HepG2 (cell line): ENCODE results near the gene C1orf35. TPM values are rescaled to one million over a fixed set of nuclear protein-coding genes. Genes with fewer than 3 reads are reported as not detected.
A peak's percentile ranks its signal among the peaks of the same experiment; 100 is the strongest.

Experiments
- BRD4 ChIP-seq: sonication (generic); formaldehyde crosslinking; IDR thresholded peaks from 2 replicates; pipeline ENCODE4 v1.4.0; 2020; ENCODE audit warnings: missing genetic modification reagents
- ETV5 ChIP-seq: IDR thresholded peaks from 2 replicates; pipeline ENCODE4 v1.6.1; 2018; ENCODE audit warnings: missing biosample characterization, missing genetic modification reagents, inconsistent platforms, borderline replicate concordance
- GRHL1 ChIP-seq: sonication (generic); formaldehyde crosslinking; conservative IDR thresholded peaks from 2 replicates; pipeline ENCODE4 v1.8.0; 2022; ENCODE audit warnings: missing genetic modification reagents
- MAFG ChIP-seq: sonication (generic); formaldehyde crosslinking; IDR thresholded peaks from 2 replicates; pipeline ENCODE4 v1.5.1; 2020; ENCODE audit warnings: mild to moderate bottlenecking, missing genetic modification reagents
- MBD4 ChIP-seq: IDR thresholded peaks from 2 replicates; pipeline ENCODE4 v1.6.1; 2012; ENCODE audit warnings: low read length, inconsistent platforms, borderline replicate concordance
- NFYB ChIP-seq: sonication (generic); formaldehyde crosslinking; IDR thresholded peaks from 2 replicates; pipeline ENCODE4 v1.4.0; 2020; ENCODE audit warnings: missing genetic modification reagents
- RBM22 ChIP-seq: fragments of 200-400 bp; formaldehyde crosslinking; optimal IDR thresholded peaks from 2 replicates; pipeline ENCODE3; 2017; ENCODE audit warnings: mild to moderate bottlenecking, low read length, moderate library complexity
- RELA ChIP-seq: sonication (generic); formaldehyde crosslinking; IDR thresholded peaks from 2 replicates; pipeline ENCODE4 v1.4.0; 2020; ENCODE audit warnings: missing genetic modification reagents
- SMYD3 ChIP-seq: sonication (generic); formaldehyde crosslinking; IDR thresholded peaks from 2 replicates; pipeline ENCODE4 v1.8.1; 2023; ENCODE audit warnings: mild to moderate bottlenecking, missing genetic modification reagents
- SOX13 ChIP-seq, 3 experiments: fragments of 450-650 bp in 1 of 3; sonication (generic) in 1 of 3; formaldehyde crosslinking in 1 of 3; IDR thresholded peaks in 2 of 3; conservative IDR thresholded peaks in 1 of 3; 2 replicates each; pipeline versions ENCODE4 v1.5.0 to v1.6.1; 2016 to 2020; ENCODE audit warnings: antibody characterized with exemption in 1 of 3, mild to moderate bottlenecking in 1 of 3, missing compliant biosample characterization in 1 of 3, missing genetic modification reagents in 1 of 3, moderate library complexity in 1 of 3
- TEAD2 ChIP-seq: sonication (generic); formaldehyde crosslinking; IDR thresholded peaks from 2 replicates; pipeline ENCODE4 v1.9.0; 2021; ENCODE audit warnings: missing genetic modification reagents
- THAP11 ChIP-seq: IDR thresholded peaks from 2 replicates; pipeline ENCODE4 v1.6.1; 2016; ENCODE audit warnings: missing biosample characterization, missing genetic modification reagents
- ZNF225 ChIP-seq: sonication (generic); formaldehyde crosslinking; IDR thresholded peaks from 2 replicates; pipeline ENCODE4 v1.4.0; 2020; ENCODE audit warnings: mild to moderate bottlenecking, missing genetic modification reagents
- ZNF275 ChIP-seq: sonication (generic); formaldehyde crosslinking; IDR thresholded peaks from 2 replicates; pipeline ENCODE4 v1.8.0; 2022; ENCODE audit warnings: missing genetic modification reagents, mild to moderate bottlenecking, inconsistent platforms, borderline replicate concordance
- ZNF276 ChIP-seq: sonication (generic); formaldehyde crosslinking; IDR thresholded peaks from 2 replicates; pipeline ENCODE4 v1.4.0; 2020; ENCODE audit warnings: mild to moderate bottlenecking, low read depth, missing genetic modification reagents
- ZNF430 ChIP-seq: sonication (generic); formaldehyde crosslinking; IDR thresholded peaks from 2 replicates; pipeline ENCODE4 v1.9.0; 2021; ENCODE audit warnings: mild to moderate bottlenecking, missing genetic modification reagents
- ZNF503 ChIP-seq: sonication (generic); formaldehyde crosslinking; IDR thresholded peaks from 2 replicates; pipeline ENCODE4 v1.4.0; 2020; ENCODE audit warnings: missing genetic modification reagents
- ZNF512 ChIP-seq: sonication (generic); formaldehyde crosslinking; IDR thresholded peaks from 2 replicates; pipeline ENCODE4 v1.4.0; 2020; ENCODE audit warnings: mild to moderate bottlenecking, missing genetic modification reagents
- ZNF598 ChIP-seq: sonication (generic); formaldehyde crosslinking; IDR thresholded peaks from 2 replicates; pipeline ENCODE4 v1.5.1; 2020; ENCODE audit warnings: mild to moderate bottlenecking, missing genetic modification reagents, borderline replicate concordance
- ZNF878 ChIP-seq: sonication (generic); formaldehyde crosslinking; IDR thresholded peaks from 2 replicates; pipeline ENCODE4 v1.8.1; 2023; ENCODE audit warnings: mild to moderate bottlenecking, missing genetic modification reagents, moderate library complexity
- polyA plus RNA-seq, 8 experiments: library from polyadenylated mRNA; depleted of rRNA in 3 of 8; stranded (reverse) in 7 of 8; unstranded in 1 of 8; fragments of >200 nt; fragmentation: Illumina TruSeq in 4 of 8; extraction: Trizol in 4 of 8; gene quantifications; 2 replicates each; pipeline versions ENCODE4 v1.2.1 to v1.2.3, GENCODE V29; 2011 to 2016; ENCODE audit warnings: low read depth in 4 of 8, missing spikeins in 1 of 8, mixed read lengths in 1 of 8; ENCODE audit not compliant: insufficient read depth in 1 of 8
- total RNA-seq, 5 experiments: library from RNA; depleted of rRNA; stranded (reverse); fragments of >200 nt; fragmentation: Illumina TruSeq; extraction: Trizol; gene quantifications; 2 replicates each; pipeline ENCODE4 v1.2.3, GENCODE V29; 2016; ENCODE audit warnings: low read depth in 1 of 5

The C1orf35 gene
- total and polyA plus RNA-seq, 2 of the 13 experiments (the other 11 are each of a cell fraction or from before 2014, with no cell fraction given), result 8.1 to 19.3 TPM

GRCh38 chr1:228109073-228109961 lies 6.2 kb upstream of the C1orf35 start, which contains the start of gene MRPL55 (continued):
- TF ChIP-seq ZNF275 (CRISPR knock-in tag) (no peak; the same call in 1 of the 2 replicates), BRD4 (CRISPR knock-in tag) (0 out of 2 replicates have a peak, but pooled peaks have one; percentile 69), ZNF503 (no peak), THAP11 (CRISPR knock-in tag) (peak; percentile 94), ZNF878 (CRISPR knock-in tag) (peak; percentile 67; the same call in 1 of the 2 replicates), MBD4 (no peak), GRHL1 (CRISPR knock-in tag) (no peak), ZNF225 (CRISPR knock-in tag) (peak; percentile 78), RELA (CRISPR knock-in tag) (no peak; the same call in 1 of the 2 replicates), ZNF430 (CRISPR knock-in tag) (peak; percentile 84), RBM22 (no peak), ZNF512 (CRISPR knock-in tag) (no peak; the same call in 1 of the 2 replicates), ETV5 (CRISPR knock-in tag) (peak; percentile 17; the same call in 1 of the 2 replicates), NFYB (CRISPR knock-in tag) (peak; percentile 60), ZNF276 (CRISPR knock-in tag) (no peak), TEAD2 (no peak), SMYD3 (CRISPR knock-in tag) (peak; percentile 70; the same call in 1 of the 2 replicates), ZNF598 (CRISPR knock-in tag) (0 out of 2 replicates have a peak, but pooled peaks have one; percentile 63), SOX13 (IDR thresholded peaks at IDR 0.05) (no peak), SOX13 (CRISPR knock-in tag; conservative IDR thresholded peaks at IDR 0.05 in 1 of 2, IDR thresholded peaks at IDR 0.05 in 1 of 2) (peak in 1 of 2 experiments; percentile 57; a peak in 2 of 4 replicates), MAFG (CRISPR knock-in tag) (no peak)
